Endothelial cell of umbilical vein (primary cell): ENCODE results near the gene ALOX5. TPM values are rescaled to one million over a fixed set of nuclear protein-coding genes. Genes with fewer than 3 reads are reported as not detected.

Experiments
- BruUV-seq: library from RNA; stranded (reverse); fragments of 400-500 nt; replicated peaks from 2 replicates; lab custom pipeline; 2021; lab: Mats Ljungman, UMichigan
- CTCF ChIA-PET: fragments of 300-600, 350-600 bp; sonication (Branson Sonifier 250); formaldehyde crosslinking; loops from one replicate; lab custom pipeline; 2021; ENCODE audit warnings: antibody characterized with exemption, inconsistent platforms; lab: Charles Lee
- POLR2A ChIA-PET: fragments of 300-600, 350-600 bp; sonication (Branson Sonifier 250); formaldehyde crosslinking; loops from one replicate; lab custom pipeline; 2021; ENCODE audit warnings: antibody characterized with exemption, inconsistent platforms; lab: Charles Lee
- DNase-seq: peaks from one replicate; pipeline ENCODE4 v3.0.0-alpha.2; 2011; ENCODE audit warnings: low read depth, low spot score
- FAIRE-seq: peaks from 2 replicates; lab custom pipeline; 2011; peaks lifted over from hg19 to GRCh38; lab: Jason Lieb, UNC
- H2AFZ ChIP-seq: 2 replicates; pipeline ENCODE4 v1.6.0; 2012; ENCODE audit warnings: low read depth, low read length, control low read depth, inconsistent platforms
- H3K27ac ChIP-seq: 2 replicates; pipeline ENCODE4 v1.5.1; 2011; ENCODE audit warnings: low read depth, mild to moderate bottlenecking, control low read depth, low read length, moderate library complexity; ENCODE audit not compliant: insufficient read depth
- H3K27me3 ChIP-seq, 2 experiments: 2 replicates each; pipeline versions ENCODE4 v1.6.0 to v1.6.1; 2011; ENCODE audit warnings: low read length in 2 of 2, mixed read lengths in 1 of 2; ENCODE audit not compliant: control insufficient read depth in 2 of 2, insufficient read depth in 2 of 2
- H3K36me3 ChIP-seq, 2 experiments: 2 replicates in 1 of 2; 3 replicates in 1 of 2; pipeline ENCODE4 v1.5.1; 2011; ENCODE audit warnings: low read length in 2 of 2, mild to moderate bottlenecking in 1 of 2, moderate library complexity in 1 of 2; ENCODE audit not compliant: control insufficient read depth in 2 of 2, insufficient read depth in 2 of 2; ENCODE audit errors: extremely low read depth in 1 of 2
- H3K4me1 ChIP-seq: 3 replicates; pipeline ENCODE4 v1.5.1; 2011; ENCODE audit warnings: mild to moderate bottlenecking, low read length; ENCODE audit not compliant: control insufficient read depth, insufficient read depth; ENCODE audit errors: extremely low read depth
- H3K4me2 ChIP-seq: 2 replicates; pipeline ENCODE4 v1.6.1; 2011; ENCODE audit warnings: low read length, control low read depth, mixed read lengths; ENCODE audit not compliant: insufficient read depth
- H3K4me3 ChIP-seq, 3 experiments: fragments of 200-600 bp in 1 of 3; sonication (generic), shearing (Covaris generic) in 1 of 3; replicated peaks in 1 of 3; 2 replicates each; pipeline ENCODE4 v1.5.1; 2011 to 2016; ENCODE audit warnings: control low read depth in 3 of 3, low read length in 3 of 3, mild to moderate bottlenecking in 2 of 3, inconsistent platforms in 1 of 3, low read depth in 1 of 3, moderate library complexity in 1 of 3; ENCODE audit not compliant: insufficient read depth in 1 of 3
- H3K79me2 ChIP-seq: 2 replicates; pipeline ENCODE4 v1.6.0; 2012; ENCODE audit warnings: low read length, inconsistent platforms; ENCODE audit not compliant: control insufficient read depth, insufficient read depth
- H3K9ac ChIP-seq: replicated peaks from 2 replicates; pipeline ENCODE3; 2011; ENCODE audit warnings: low read length, control low read depth; ENCODE audit not compliant: insufficient read depth; ENCODE audit errors: extremely low read depth
- H3K9me1 ChIP-seq: replicated peaks from 3 replicates; pipeline ENCODE4 v1.6.0; 2011; ENCODE audit warnings: mild to moderate bottlenecking, low read length; ENCODE audit not compliant: control insufficient read depth, insufficient read depth; ENCODE audit errors: extremely low read depth
- H3K9me3 ChIP-seq: replicated peaks from 2 replicates; pipeline ENCODE4 v1.5.1; 2012; ENCODE audit warnings: low read length, inconsistent platforms; ENCODE audit not compliant: control insufficient read depth, insufficient read depth
- H4K20me1 ChIP-seq: replicated peaks from 2 replicates; pipeline ENCODE3; 2011; ENCODE audit warnings: mild to moderate bottlenecking, low read length; ENCODE audit not compliant: control insufficient read depth, insufficient read depth; ENCODE audit errors: extremely low read depth
- EZH2 ChIP-seq: IDR thresholded peaks from 2 replicates; pipeline ENCODE4 v1.6.1; 2012; ENCODE audit warnings: borderline replicate concordance, low read depth, mild to moderate bottlenecking, moderate library complexity, low read length, inconsistent platforms; ENCODE audit not compliant: severe bottlenecking
- FOS ChIP-seq: IDR thresholded peaks from 2 replicates; pipeline ENCODE4 v1.6.1; 2011; ENCODE audit warnings: mild to moderate bottlenecking, low read length, moderate library complexity, borderline replicate concordance; ENCODE audit not compliant: insufficient read depth
- GATA2 ChIP-seq: IDR thresholded peaks from 2 replicates; pipeline ENCODE4 v1.7.0; 2011; ENCODE audit warnings: low read depth, mild to moderate bottlenecking, moderate library complexity, mixed read lengths, low read length; ENCODE audit not compliant: insufficient read length, insufficient read depth
- JUN ChIP-seq: IDR thresholded peaks from 2 replicates; pipeline ENCODE4 v1.6.1; 2011; ENCODE audit warnings: borderline replicate concordance, low read depth; ENCODE audit not compliant: insufficient read length, insufficient read depth
- MYC ChIP-seq: IDR thresholded peaks from one replicate; pipeline ENCODE4 v1.6.1; 2011; ENCODE audit warnings: mild to moderate bottlenecking, low read depth, low read length
- POLR2A ChIP-seq: IDR thresholded peaks from 2 replicates; pipeline ENCODE4 v1.6.1; 2012; ENCODE audit warnings: low read depth, mild to moderate bottlenecking, control low read depth, low read length
- POLR2AphosphoS5 ChIP-seq: IDR thresholded peaks from 2 replicates; pipeline ENCODE4 v1.6.1; 2012; ENCODE audit warnings: low read depth, mild to moderate bottlenecking, control low read depth, low read length, moderate library complexity; ENCODE audit not compliant: insufficient read depth
- dilution Hi-C: fragments of 300-500 bp; cut with MboI; formaldehyde crosslinking; loops from one replicate; pipeline ENCODE4 v1.15.0; 2019; ENCODE audit warnings: low sequenced_read_pairs; ENCODE audit not compliant: extremely low pct_ligation_motif_present
- intact Hi-C: fragments of 100-400 bp; cut with micrococcal nuclease; formaldehyde crosslinking; loops from one replicate; pipeline ENCODE4 v1.10.0; 2022
- polyA plus RNA-seq, 4 experiments: library from polyadenylated mRNA; depleted of rRNA in 3 of 4; stranded (reverse) in 3 of 4; unstranded in 1 of 4; fragments of >200 nt; gene quantifications; 2 replicates each; pipeline versions ENCODE4 v1.2.1 to v1.2.3, GENCODE V29; 2011 to 2012; ENCODE audit warnings: missing spikeins in 1 of 4
- total RNA-seq: library from RNA; stranded (reverse); gene quantifications from 2 replicates; pipeline ENCODE4 v1.2.3, GENCODE V29; 2021
- TF ChIP-seq, protein P1 (sequence below): IDR thresholded peaks from 2 replicates; pipeline ENCODE4 v1.6.1; 2011; ENCODE audit not compliant: insufficient read depth, insufficient read length
- TF ChIP-seq, protein P2 (sequence below), 2 donors: IDR thresholded peaks; 1 replicate in 1 of 2; 2 replicates in 1 of 2; pipeline ENCODE4 v1.5.1; 2011; ENCODE audit warnings: low read length in 2 of 2, mild to moderate bottlenecking in 2 of 2, moderate library complexity in 2 of 2, control low read depth in 1 of 2, inconsistent platforms in 1 of 2, low read depth in 1 of 2; ENCODE audit not compliant: insufficient read depth in 1 of 2; ENCODE audit errors: extremely low read depth in 1 of 2

ALOX5 gene
- total and polyA plus RNA-seq, 2 donors (not counting 3 experiments of a cell fraction or from before 2014, with no cell fraction given): 0.04 TPM; not detected in 1

- Histone ChIP-seq H3K27ac (no peak overlapping the region), H3K9me3 (no peaks in the 10 kb centered on the region), H3K4me1 (no peaks in the 10 kb centered on the region), H3K4me2 (no peak overlapping the region), H4K20me1 (no peaks in the 10 kb centered on the region), H3K79me2 (no peaks in the 10 kb centered on the region), H3K9me1 (no peaks in the 10 kb centered on the region), H3K27me3 (peaks cover 2% of the 10 kb centered on the region in 2 experiments), H3K36me3 (no peaks in the 10 kb centered on the region), H2AFZ (no peak overlapping the region), H3K9ac (no peak overlapping the region), H3K4me3 (no peak overlapping the region)
- ChIA-PET POLR2A (no interaction called here), CTCF (no interaction called here)
- TF ChIP-seq FOS (no peak), POLR2AphosphoS5 (no peak), EZH2 (no peak), POLR2A (no peak), GATA2 (no peak), MYC (no peak), JUN (no peak)
- TF ChIP-seq, protein P1, sequence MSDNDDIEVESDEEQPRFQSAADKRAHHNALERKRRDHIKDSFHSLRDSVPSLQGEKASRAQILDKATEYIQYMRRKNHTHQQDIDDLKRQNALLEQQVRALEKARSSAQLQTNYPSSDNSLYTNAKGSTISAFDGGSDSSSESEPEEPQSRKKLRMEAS: no peak
- TF ChIP-seq, protein P2, sequence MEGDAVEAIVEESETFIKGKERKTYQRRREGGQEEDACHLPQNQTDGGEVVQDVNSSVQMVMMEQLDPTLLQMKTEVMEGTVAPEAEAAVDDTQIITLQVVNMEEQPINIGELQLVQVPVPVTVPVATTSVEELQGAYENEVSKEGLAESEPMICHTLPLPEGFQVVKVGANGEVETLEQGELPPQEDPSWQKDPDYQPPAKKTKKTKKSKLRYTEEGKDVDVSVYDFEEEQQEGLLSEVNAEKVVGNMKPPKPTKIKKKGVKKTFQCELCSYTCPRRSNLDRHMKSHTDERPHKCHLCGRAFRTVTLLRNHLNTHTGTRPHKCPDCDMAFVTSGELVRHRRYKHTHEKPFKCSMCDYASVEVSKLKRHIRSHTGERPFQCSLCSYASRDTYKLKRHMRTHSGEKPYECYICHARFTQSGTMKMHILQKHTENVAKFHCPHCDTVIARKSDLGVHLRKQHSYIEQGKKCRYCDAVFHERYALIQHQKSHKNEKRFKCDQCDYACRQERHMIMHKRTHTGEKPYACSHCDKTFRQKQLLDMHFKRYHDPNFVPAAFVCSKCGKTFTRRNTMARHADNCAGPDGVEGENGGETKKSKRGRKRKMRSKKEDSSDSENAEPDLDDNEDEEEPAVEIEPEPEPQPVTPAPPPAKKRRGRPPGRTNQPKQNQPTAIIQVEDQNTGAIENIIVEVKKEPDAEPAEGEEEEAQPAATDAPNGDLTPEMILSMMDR (IDR thresholded peaks at IDR 0.05; ENCODE audit: extremely low read depth in 1 of 2, insufficient read depth in 1 of 2, low read depth in 1 of 2, low read length in 2 of 2): no peak
- intact Hi-C loops: no loop called here
- dilution Hi-C loops: no loop called here
- FAIRE-seq (no peak), DNase-seq (no peak)
- no TSS peak for BruUV-seq
Measured at GRCh38 chr10:45398595-45398994, 24.6 kb downstream of the ALOX5 start.
